Neutrophil (primary cell): Measurements from ENCODE around the gene MAPK8IP1.

Source experiments
- H3K27ac ChIP-seq: fragments of 200-600 bp; sonication (generic); 2 replicates; pipeline ENCODE4 v1.5.1; 2016; ENCODE audit warnings: mild to moderate bottlenecking, moderate library complexity
- H3K27me3 ChIP-seq: fragments of 200-600 bp; sonication (generic); 2 replicates; pipeline ENCODE4 v1.6.0; 2016; ENCODE audit warnings: mild to moderate bottlenecking
- H3K36me3 ChIP-seq: fragments of 200-600 bp; sonication (generic); 2 replicates; pipeline ENCODE4 v1.5.1; 2017
- H3K4me1 ChIP-seq, 2 experiments: fragments of 200-600 bp in 1 of 2; sonication (generic) in 1 of 2; 1 replicate in 1 of 2; 2 replicates in 1 of 2; pipeline versions ENCODE4 v1.5.1 to v1.6.1; 2013 to 2016; ENCODE audit warnings: low read depth in 1 of 2, low read length in 1 of 2, mild to moderate bottlenecking in 1 of 2, moderate library complexity in 1 of 2; ENCODE audit not compliant: control insufficient read depth in 1 of 2, insufficient read depth in 1 of 2
- H3K4me3 ChIP-seq, 2 experiments: fragments of 200-600 bp in 1 of 2; sonication (generic) in 1 of 2; 1 replicate in 1 of 2; 2 replicates in 1 of 2; pipeline ENCODE4 v1.5.1; 2013 to 2016; ENCODE audit warnings: low read depth in 1 of 2, low read length in 1 of 2, mild to moderate bottlenecking in 1 of 2, moderate library complexity in 1 of 2
- H3K9me3 ChIP-seq: fragments of 200-600 bp; sonication (generic); 2 replicates; pipeline ENCODE4 v1.5.1; 2016
- CTCF ChIP-seq: fragments of 200-600 bp; sonication (generic); IDR thresholded peaks from 2 replicates; pipeline ENCODE4 v1.5.1; 2016; ENCODE audit warnings: antibody characterized with exemption

Gene MAPK8IP1

DNA sequence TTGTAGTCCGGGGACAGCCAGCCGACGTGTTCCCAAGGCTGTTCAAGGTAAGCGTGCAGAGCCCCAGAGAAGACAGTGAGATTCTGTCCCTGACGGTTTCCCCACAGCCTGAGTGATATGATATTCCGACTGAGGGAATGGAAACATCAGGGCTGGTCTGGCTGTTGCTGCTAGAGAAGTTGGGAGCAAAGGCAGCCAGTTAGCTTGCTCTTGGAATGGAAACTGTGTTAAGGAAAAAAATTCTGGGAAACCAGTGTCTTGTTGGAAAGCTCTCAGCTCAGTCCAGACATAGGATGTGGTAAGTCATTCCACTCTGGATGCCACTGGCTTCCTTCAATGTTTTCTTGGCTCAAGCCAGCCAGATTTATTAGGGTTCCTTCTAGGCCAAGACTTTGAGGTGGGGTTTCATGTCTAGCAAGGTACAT is 29.4 kb upstream of the MAPK8IP1 start:
- no peaks in the 10 kb centered on the region for H3K9me3 ChIP-seq
- H3K4me1 ChIP-seq: peaks cover 0 to 4% of the 10 kb centered on the region in 2 experiments
- no peak overlapping the region for H3K27ac ChIP-seq
- no peak overlapping the region for H3K4me3 ChIP-seq
- H3K36me3 ChIP-seq: peaks cover 55% of the 10 kb centered on the region
- no peak for TF ChIP-seq CTCF
- H3K27me3 ChIP-seq: no peaks in the 10 kb centered on the region

GRCh38 chr11:45857961-45858474 is 27.4 kb upstream of the MAPK8IP1 start:
- Histone ChIP-seq H3K4me1 (peaks cover 0 to 2% of the 10 kb centered on the region in 2 experiments), H3K9me3 (no peaks in the 10 kb centered on the region), H3K27ac (no peak overlapping the region), H3K36me3 (peaks cover 74% of the 10 kb centered on the region), H3K27me3 (no peaks in the 10 kb centered on the region), H3K4me3 (no peak overlapping the region)
- TF ChIP-seq CTCF: no peak

DNA sequence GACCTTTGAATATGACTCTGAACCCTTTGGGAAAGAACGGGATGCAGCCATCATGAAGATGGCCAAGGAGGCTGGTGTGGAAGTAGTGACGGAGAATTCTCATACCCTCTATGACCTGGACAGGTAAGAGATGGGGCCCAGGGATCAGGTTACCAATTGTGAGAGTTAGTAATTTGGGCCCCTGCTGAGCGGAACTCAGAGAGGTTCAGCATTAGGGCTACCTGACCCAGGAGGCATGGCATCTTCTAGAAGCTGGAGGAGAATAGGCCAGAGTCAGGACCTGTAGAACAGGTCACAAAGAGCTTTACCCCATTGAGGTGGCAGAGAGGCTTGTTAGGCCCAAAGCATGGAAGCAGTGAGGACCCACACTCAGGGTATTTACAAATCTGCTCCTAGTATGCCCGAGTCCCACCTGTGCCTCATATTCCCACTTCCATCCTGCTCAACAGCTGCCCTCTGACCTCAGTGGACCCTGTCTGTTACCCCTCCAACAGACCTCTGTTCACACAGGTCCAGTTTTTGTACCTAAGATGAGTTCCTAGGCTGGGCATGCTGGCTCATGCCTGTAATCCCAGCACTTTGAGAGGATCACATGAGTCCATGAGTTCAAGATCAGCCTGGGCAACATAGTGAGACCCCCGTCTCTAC is 26.6 kb upstream of the MAPK8IP1 start:
- H3K9me3 ChIP-seq: no peaks in the 10 kb centered on the region
- no peak overlapping the region for H3K27ac ChIP-seq
- no peak for TF ChIP-seq CTCF
- H3K4me3 ChIP-seq: no peak overlapping the region
- peaks cover 0 to 2% of the 10 kb centered on the region in 2 experiments for H3K4me1 ChIP-seq
- peaks cover 83% of the 10 kb centered on the region for H3K36me3 ChIP-seq
- no peaks in the 10 kb centered on the region for H3K27me3 ChIP-seq

DNA sequence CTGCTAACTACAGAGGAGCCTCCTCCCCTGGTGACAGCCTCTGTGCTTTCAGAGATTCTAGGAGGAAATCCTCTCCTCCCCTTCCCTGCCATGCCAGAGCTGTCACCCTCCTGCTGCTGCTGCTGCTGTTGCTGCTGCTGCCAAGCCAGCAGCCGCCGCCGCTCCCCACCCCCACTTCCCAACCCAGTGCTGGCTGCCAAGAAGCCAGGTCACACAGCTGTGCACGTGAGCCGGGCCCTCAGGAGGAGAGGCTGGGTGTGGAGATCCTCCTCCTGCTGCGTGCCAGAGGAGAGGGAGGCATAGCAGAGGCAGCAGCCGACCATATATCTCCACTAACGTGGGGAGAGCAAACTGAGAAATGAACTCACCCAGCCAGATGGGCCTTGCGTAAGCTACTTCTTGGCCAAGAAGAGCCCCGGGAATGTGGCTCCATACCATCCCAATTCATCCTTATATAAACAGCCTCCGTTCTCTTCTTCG is 25.8 kb upstream of the MAPK8IP1 start:
- Histone ChIP-seq H3K4me1 (peaks cover 0 to 2% of the 10 kb centered on the region in 2 experiments), H3K27me3 (no peaks in the 10 kb centered on the region), H3K36me3 (peaks cover 90% of the 10 kb centered on the region), H3K27ac (no peak overlapping the region), H3K9me3 (no peaks in the 10 kb centered on the region), H3K4me3 (no peak overlapping the region)
- no peak for TF ChIP-seq CTCF

- no peak overlapping the region for H3K4me3 ChIP-seq
- H3K27me3 ChIP-seq: no peaks in the 10 kb centered on the region
- no peaks in the 10 kb centered on the region for H3K9me3 ChIP-seq
- peaks cover 93% of the 10 kb centered on the region for H3K36me3 ChIP-seq
- no peak overlapping the region for H3K27ac ChIP-seq
- TF ChIP-seq CTCF: no peak
- H3K4me1 ChIP-seq: peaks cover 0 to 2% of the 10 kb centered on the region in 2 experiments
Observed at GRCh38 chr11:45860348-45860747, 25.1 kb upstream of the MAPK8IP1 start.
